Testis (tissue), 2 donors: Measurements from ENCODE around the gene C16orf90.

Experiments used
- POLR2A ChIP-seq: fragments of 450-650 bp; IDR thresholded peaks from one replicate; pipeline ENCODE4 v1.6.1; 2017; ENCODE audit warnings: antibody characterized with exemption, mild to moderate bottlenecking, moderate library complexity
- TF ChIP-seq, protein P1 (sequence below), 3 experiments: fragments of 450-650 bp in 2 of 3; fragments of 200-600 bp in 1 of 3; sonication (generic) in 1 of 3; IDR thresholded peaks; one replicate each; pipeline ENCODE4 v1.5.1; 2016 to 2019; ENCODE audit warnings: antibody characterized with exemption in 3 of 3, mild to moderate bottlenecking in 2 of 3, moderate library complexity in 1 of 3

DNA sequence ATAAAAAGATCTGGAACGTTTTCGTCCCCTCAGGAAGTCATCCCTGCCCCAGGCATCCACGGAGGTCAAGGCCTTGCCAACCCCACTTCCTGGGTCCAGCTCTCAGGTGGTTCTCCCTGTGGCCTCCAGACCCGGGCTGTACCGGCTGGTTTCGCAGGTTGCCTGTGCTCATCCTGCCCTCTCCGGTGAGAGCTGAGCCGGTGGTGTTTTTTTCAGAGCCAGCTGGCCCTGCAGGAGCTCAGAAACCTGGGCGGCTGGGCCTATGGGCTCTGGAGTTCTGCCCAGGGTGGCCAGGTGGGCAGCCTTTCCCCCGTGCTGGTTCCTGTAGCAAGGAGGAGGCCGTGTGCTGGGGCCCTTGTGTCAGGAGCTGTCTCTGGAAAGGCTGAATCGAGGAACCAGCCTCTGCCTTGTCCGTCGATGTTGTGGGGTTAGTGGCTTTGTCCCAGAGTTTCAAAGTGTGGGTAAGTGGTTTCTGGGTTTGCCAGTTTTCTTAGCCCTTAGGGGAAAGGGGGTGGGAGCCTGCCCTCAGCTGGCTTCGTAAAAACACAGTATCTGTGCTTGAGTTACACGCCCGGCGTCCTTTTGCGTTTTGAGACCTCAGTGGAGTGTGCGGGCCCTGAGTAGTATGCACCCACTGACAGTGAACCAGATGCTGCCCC, 23.6 kb downstream of the C16orf90 start:
- TF ChIP-seq, protein P1, sequence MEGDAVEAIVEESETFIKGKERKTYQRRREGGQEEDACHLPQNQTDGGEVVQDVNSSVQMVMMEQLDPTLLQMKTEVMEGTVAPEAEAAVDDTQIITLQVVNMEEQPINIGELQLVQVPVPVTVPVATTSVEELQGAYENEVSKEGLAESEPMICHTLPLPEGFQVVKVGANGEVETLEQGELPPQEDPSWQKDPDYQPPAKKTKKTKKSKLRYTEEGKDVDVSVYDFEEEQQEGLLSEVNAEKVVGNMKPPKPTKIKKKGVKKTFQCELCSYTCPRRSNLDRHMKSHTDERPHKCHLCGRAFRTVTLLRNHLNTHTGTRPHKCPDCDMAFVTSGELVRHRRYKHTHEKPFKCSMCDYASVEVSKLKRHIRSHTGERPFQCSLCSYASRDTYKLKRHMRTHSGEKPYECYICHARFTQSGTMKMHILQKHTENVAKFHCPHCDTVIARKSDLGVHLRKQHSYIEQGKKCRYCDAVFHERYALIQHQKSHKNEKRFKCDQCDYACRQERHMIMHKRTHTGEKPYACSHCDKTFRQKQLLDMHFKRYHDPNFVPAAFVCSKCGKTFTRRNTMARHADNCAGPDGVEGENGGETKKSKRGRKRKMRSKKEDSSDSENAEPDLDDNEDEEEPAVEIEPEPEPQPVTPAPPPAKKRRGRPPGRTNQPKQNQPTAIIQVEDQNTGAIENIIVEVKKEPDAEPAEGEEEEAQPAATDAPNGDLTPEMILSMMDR (IDR thresholded peaks at IDR 0.05) = no peak
- no peak for TF ChIP-seq POLR2A
